ENCODE results near the gene GALNT9. TPM values are rescaled to one million over a fixed set of nuclear protein-coding genes. Genes with fewer than 3 reads are reported as not detected.
"Not testable (repeated sequence)": the region's sequence is repeated elsewhere in the genome, so short reads cannot be mapped to it uniquely, and the experiment has no call there.

The GALNT9 gene
- total RNA-seq, 1 experiment from 2014 or later: not detected

- not testable (repeated sequence) for DNase-seq (ENCODE audit: low spot score)
These were observed 179.9 kb downstream of the GALNT9 start for GRCh38 chr12:132149526-132149925.

GRCh38 chr12:132148368-132149045, 180.9 kb downstream of the GALNT9 start:
- no peak for DNase-seq (ENCODE audit: low spot score)

GRCh38 chr12:132147423-132148367, 181.7 kb downstream of the GALNT9 start:
- DNase-seq (ENCODE audit: low spot score): no peak

GRCh38 chr12:132146772-132147422, 182.5 kb downstream of the GALNT9 start:
- DNase-seq (ENCODE audit: low spot score): no peak

Small RNA genes within 50 kb of the gene (small RNA-seq; reads per million reads assigned to genes)
- not detected for gene AC138466.3

Other genes with a start within 250 kb of the GALNT9 start
- 21.4 and 35.3 TPM in 2 replicates for gene DDX51, start 185.3 kb downstream of the GALNT9 start, total RNA-seq (2014; rRNA removed; shearing (Covaris generic))
- gene NOC4L, start 185.1 kb downstream of the GALNT9 start, total RNA-seq (2014; rRNA removed; shearing (Covaris generic)): 45.8 and 47.0 TPM in 2 replicates
- 51.3 and 56.0 TPM in 2 replicates for gene FBRSL1, start 160.6 kb upstream of the GALNT9 start, total RNA-seq (2014; rRNA removed; shearing (Covaris generic))

All from HT-29 (cell line).